Measurements from ENCODE around the gene CELA2B.

Gene CELA2B

DNA sequence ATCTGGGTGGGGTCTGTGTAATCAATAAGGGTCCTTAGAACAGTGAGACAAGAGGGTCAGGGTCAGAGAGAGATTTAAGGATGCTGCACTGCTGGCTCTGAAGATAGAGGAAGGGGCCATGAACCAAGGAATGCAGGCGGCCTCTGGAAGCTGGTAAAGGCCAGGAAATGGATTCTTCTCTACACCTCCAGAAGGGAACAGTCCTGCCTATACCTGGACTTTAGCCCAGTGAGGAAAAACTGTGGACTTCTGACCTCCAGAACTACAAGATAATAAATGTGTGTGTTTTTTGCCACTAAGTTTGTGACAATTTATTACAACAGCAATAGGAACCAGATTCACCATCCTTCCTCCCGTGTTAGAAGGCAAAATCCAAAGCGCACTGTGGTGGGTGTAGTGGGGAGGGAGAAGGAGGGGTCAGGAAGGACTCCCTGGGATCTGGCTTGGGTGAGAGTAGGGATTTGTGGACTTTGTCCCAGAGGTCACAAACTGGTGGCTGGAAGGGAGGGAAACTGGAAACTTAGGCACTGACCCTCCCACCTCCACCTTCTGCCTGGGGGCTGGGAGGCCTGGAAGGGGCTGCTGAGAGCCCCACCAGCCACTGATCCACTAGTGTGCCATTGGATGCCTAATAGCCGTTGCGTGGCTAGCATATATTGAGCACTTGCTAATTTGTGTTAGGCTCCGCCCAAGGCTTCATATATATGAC lies 24.7 kb upstream of the CELA2B start:
- TF ChIP-seq, protein P1, sequence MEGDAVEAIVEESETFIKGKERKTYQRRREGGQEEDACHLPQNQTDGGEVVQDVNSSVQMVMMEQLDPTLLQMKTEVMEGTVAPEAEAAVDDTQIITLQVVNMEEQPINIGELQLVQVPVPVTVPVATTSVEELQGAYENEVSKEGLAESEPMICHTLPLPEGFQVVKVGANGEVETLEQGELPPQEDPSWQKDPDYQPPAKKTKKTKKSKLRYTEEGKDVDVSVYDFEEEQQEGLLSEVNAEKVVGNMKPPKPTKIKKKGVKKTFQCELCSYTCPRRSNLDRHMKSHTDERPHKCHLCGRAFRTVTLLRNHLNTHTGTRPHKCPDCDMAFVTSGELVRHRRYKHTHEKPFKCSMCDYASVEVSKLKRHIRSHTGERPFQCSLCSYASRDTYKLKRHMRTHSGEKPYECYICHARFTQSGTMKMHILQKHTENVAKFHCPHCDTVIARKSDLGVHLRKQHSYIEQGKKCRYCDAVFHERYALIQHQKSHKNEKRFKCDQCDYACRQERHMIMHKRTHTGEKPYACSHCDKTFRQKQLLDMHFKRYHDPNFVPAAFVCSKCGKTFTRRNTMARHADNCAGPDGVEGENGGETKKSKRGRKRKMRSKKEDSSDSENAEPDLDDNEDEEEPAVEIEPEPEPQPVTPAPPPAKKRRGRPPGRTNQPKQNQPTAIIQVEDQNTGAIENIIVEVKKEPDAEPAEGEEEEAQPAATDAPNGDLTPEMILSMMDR (conservative IDR thresholded peaks at IDR 0.05; ENCODE audit: low read depth) = no peak
- no peak for DNase-seq (ENCODE audit: low spot score)
- no peak overlapping the region for H3K27ac ChIP-seq
- ChIA-PET CTCF (no interaction called here), POLR2A (ENCODE audit: low non-redundant PET) (no interaction called here)

DNA sequence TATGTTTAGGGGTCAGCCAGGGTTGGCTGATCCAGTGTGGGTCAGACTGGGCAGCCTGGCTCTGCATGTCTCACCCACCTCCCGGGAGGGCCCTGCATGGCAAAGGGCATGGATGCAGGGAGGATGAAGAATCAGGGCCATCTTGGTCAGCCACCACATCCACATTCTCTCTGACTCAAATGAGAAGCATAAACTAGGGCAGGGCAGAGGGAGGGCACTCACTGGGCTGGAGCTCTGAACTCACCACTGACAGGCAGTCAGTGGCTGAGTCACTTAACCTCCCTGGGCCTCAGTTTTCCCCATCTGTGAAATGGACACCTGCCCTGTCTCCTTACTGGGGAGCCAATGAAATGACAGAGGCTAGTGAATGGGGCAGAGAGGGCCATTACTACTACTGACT lies 23.7 kb upstream of the CELA2B start:
- H3K27ac ChIP-seq = no peak overlapping the region
- ChIA-PET CTCF (no interaction called here), POLR2A (ENCODE audit: low non-redundant PET) (no interaction called here)
- TF ChIP-seq, protein P1 (conservative IDR thresholded peaks at IDR 0.05; ENCODE audit: low read depth) = no peak
- DNase-seq (ENCODE audit: low spot score) = no peak

GRCh38 chr1:15452866-15453571 lies 22.9 kb upstream of the CELA2B start:
- TF ChIP-seq, protein P1 (conservative IDR thresholded peaks at IDR 0.05; ENCODE audit: low read depth) = no peak
- no peak overlapping the region for H3K27ac ChIP-seq
- POLR2A ChIA-PET (ENCODE audit: low non-redundant PET) = no interaction called here
- DNase-seq (ENCODE audit: low spot score) = no peak
- CTCF ChIA-PET = no interaction called here

DNA sequence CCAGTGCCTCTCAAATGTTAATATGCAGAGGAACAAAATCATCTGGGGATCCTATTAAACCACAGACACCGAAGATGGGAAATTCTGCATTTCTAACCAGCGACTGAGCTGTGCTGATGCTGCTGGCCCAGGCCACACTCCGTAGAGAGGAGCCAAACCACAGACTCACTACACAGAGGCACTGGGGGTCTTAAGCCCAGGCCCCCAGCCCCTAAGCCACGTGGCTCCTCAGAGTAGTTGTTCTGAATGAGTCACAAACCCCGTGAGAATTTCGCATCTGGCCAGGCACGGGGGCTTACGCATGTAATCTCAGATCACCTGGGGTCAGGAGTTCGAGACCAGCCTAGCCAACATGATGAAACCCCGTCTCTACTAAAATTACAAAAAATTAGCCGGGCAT lies 22.2 kb upstream of the CELA2B start:
- H3K27ac ChIP-seq = no peak overlapping the region
- ChIA-PET POLR2A (ENCODE audit: low non-redundant PET) (no interaction called here), CTCF (no interaction called here)
- DNase-seq (ENCODE audit: low spot score) = no peak
- TF ChIP-seq, protein P1 (conservative IDR thresholded peaks at IDR 0.05; ENCODE audit: low read depth) = no peak

GRCh38 chr1:15454256-15454655 lies 21.6 kb upstream of the CELA2B start:
- ChIA-PET POLR2A (ENCODE audit: low non-redundant PET) (no interaction called here), CTCF (no interaction called here)
- TF ChIP-seq, protein P1 (conservative IDR thresholded peaks at IDR 0.05; ENCODE audit: low read depth) = no peak
- DNase-seq (ENCODE audit: low spot score) = no peak
- no peak overlapping the region for H3K27ac ChIP-seq

DNA sequence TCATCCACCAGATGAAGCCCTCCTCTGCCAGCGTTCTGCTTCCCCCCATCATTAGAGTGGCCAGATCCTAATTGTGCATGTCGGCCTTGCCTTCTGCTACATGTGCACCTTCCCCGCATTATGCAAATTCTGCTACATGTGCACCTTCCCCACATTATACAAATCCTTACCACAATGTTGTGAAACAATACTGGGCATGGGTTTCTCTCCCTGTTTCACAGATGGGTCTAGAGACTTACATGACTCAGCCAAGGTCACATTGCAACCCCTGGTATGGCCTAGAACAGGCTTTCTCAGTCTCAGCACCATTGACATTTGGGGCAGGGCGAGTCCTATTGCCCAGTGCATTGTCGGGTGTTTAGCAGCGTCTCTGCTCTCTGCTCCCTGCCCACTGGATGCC lies 20.4 kb upstream of the CELA2B start:
- POLR2A ChIA-PET (ENCODE audit: low non-redundant PET) = no interaction called here
- H3K27ac ChIP-seq = no peak overlapping the region
- no peak for DNase-seq (ENCODE audit: low spot score)
- CTCF ChIA-PET = no interaction called here
- TF ChIP-seq, protein P1 (conservative IDR thresholded peaks at IDR 0.05; ENCODE audit: low read depth) = no peak

Data from RWPE1 (cell line).